Retinal pigment epithelial cell (primary cell): Measurements from ENCODE around the gene ORM2.
"Not testable (repeated sequence)": the region's sequence is repeated elsewhere in the genome, so short reads cannot be mapped to it uniquely, and the experiment has no call there.

ENCODE experiments used
- DNase-seq: peaks from one replicate; pipeline ENCODE4 v3.0.0-alpha.2; 2010; ENCODE audit warnings: low read depth
- H3K4me3 ChIP-seq: 2 replicates; pipeline ENCODE4 v1.5.1; 2011; ENCODE audit warnings: mild to moderate bottlenecking, low read length, control low read depth, moderate library complexity
- CTCF ChIP-seq: conservative IDR thresholded peaks from 2 replicates; pipeline ENCODE4 v1.5.1; 2011; ENCODE audit warnings: low read depth, low read length, control low read depth, inconsistent platforms

Gene ORM2

GRCh38 chr9:114329625-114330022 lies at the start of gene ORM2:
Gene ORM2, plus strand, starts transcription at chr9:114329869. Its CDS starts 36 bp downstream, at chr9:114329905.
- H3K4me3 ChIP-seq, DNase-seq: not testable (repeated sequence)

DNA sequence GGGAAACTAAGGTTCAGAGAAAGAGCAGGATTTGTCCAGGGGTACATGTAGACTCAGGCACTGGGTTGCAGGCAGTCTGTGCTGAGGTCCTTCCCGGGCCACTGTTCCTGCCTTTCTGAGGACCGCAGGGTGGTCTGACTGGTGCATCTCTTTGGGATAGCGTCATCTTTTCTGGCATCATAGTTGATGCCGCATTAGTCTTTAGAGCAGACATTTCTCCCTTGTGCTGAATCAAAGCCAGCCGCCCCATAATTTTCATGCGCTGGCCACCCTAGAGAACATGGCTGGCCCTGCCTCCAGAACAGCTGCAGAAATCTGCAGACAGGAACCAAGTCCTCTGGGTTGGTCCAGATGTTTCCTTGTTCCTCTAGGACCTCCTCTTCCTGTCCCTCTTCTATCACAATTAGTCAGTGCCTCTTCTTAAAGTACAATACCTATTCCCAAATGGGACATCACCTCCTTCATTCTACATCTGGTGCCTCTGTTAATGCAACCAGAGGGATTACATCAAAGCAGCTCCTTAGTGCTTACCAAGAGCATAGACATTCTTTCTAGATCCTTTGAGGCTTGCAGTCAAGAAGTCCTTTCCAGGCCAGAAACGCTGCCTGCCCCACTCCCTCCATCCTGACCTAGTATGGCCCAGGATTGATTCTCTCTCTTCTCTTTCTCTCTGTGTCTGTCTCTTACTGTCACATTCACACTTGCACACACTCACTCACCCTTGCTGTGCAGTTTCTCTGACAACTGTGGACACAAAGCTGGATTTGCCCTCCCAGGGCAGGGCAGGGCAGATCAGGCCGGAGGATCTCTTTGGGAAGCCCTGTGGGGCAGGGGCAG lies 48.8 kb upstream of the ORM2 start:
- H3K4me3 ChIP-seq, result no peak overlapping the region
- no peak for TF ChIP-seq CTCF
- DNase-seq, result no peak

DNA sequence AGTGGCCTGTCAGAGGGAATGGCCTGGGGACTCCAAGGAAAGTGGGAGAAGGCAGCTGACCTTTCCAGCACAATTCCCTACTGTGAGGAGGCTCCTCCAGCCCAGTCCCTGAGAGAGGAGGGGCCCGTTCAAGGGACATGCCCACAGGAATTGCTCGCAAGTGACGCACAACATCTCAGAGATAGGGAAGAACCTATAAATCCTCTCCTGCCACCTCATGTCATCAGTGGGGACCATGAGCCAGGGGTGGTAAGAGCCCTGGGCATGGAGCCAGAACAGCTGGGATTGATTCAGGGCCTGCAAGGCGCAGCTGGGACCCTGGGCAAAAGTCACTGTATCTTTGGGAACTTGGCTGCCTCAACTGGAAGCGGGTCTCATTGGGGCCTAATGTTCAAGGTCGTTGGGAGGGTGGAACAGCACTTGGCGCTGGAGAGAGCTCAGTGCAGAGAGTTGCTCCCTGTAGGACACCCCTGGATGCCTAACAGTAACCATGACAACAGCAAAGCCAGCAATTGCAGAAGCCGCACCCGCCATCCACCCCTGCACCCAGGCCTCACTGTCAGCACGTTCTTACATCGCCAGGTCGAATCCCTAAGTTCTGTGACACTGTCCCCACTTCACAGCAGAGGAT lies 48.1 kb upstream of the ORM2 start:
- no peak for TF ChIP-seq CTCF
- DNase-seq, result no peak

DNA sequence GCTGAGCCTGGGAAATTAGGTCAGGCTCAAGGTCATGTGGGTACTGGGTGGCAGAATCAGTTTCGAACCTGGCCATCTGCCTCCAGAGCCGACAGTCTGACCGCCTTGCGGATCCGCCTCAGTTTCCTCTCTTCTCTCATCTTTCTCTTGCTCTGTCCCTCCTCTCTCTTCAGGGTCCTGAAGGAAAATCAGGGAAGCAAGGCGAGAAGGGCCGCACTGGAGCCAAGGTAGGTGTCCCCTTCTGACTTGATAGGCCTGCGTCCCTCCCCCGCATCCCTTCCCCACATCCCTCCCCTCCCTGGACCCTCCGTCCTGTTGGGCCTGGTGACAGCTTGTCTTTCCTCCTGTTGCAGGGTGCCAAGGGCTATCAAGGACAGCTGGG lies 47.6 kb upstream of the ORM2 start:
- no peak for TF ChIP-seq CTCF
- no peak for DNase-seq
- no peak overlapping the region for H3K4me3 ChIP-seq

More for the DNA sequence above, 48.1 kb upstream of the ORM2 start:
- H3K4me3 ChIP-seq, result no peak overlapping the region

- no peak overlapping the region for H3K4me3 ChIP-seq
- no peak for TF ChIP-seq CTCF
- no peak for DNase-seq
Measured at GRCh38 chr9:114282507-114282906, 47.2 kb upstream of the ORM2 start.

DNA sequence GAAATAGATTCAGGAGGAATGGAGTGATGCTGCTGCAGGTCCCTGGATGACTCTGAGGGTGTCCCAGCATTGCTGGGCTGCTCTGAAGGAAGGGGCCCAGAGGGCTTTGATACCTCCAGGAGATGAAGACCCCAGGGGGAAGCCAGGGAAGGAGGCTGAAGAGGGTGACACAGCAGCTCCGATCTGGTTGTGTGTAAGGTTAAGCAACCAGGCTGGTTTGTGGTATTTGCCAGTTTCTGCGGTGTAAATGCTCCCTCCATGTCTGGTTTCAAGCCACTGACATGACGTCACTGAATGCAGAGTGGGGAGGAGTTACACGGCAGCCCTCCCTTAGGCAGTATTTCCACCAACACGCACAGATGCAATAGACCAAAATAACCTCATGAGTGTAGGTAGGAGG lies 46.7 kb upstream of the ORM2 start:
- no peak overlapping the region for H3K4me3 ChIP-seq
- no peak for TF ChIP-seq CTCF
- DNase-seq, result no peak

DNA sequence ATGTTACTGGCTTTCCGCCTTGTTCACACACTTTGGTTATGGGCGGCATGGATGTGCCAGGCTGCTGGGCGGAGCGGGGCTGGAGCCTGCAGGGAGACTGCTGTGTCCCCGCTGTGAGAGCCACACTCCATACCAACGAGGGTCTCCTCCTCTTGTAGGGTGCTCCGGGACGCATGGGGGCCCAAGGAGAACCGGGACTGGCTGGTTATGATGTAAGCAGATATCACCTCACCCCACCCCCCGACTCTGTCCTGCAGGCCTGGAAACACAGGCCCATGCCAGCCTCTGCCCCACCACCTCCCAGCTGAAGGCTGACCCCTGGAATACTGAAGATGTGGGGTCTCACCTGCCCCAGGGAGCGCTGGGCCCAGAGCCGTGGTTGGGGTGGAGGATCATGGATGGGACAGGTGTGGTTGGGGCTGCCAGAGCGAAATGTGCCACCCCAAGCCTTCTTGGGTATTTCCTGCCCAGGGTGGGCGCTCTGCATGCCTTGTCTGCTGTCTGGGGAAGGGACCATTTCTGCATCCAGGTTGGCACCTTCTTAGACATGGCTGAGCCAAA lies 46.0 kb upstream of the ORM2 start:
- H3K4me3 ChIP-seq, result no peak overlapping the region
- TF ChIP-seq CTCF, result no peak
- no peak for DNase-seq
